Body of pancreas (tissue), 4 donors: ENCODE results near the gene ALG12.

ENCODE experiments used
- POLR2A ChIP-seq, 3 donors: fragments of 450-650 bp; IDR thresholded peaks; one replicate each; pipeline ENCODE4 v1.6.1; 2016; ENCODE audit warnings: antibody characterized with exemption in 3 of 3, mild to moderate bottlenecking in 2 of 3
- TF ChIP-seq, protein P1 (sequence below), 7 experiments: fragments of 450-650 bp in 4 of 7; fragments of 200-600 bp in 3 of 7; sonication (generic) in 3 of 7; IDR thresholded peaks; one replicate each; pipeline ENCODE4 v1.5.1; 2016 to 2019; ENCODE audit warnings: antibody characterized with exemption in 7 of 7

DNA sequence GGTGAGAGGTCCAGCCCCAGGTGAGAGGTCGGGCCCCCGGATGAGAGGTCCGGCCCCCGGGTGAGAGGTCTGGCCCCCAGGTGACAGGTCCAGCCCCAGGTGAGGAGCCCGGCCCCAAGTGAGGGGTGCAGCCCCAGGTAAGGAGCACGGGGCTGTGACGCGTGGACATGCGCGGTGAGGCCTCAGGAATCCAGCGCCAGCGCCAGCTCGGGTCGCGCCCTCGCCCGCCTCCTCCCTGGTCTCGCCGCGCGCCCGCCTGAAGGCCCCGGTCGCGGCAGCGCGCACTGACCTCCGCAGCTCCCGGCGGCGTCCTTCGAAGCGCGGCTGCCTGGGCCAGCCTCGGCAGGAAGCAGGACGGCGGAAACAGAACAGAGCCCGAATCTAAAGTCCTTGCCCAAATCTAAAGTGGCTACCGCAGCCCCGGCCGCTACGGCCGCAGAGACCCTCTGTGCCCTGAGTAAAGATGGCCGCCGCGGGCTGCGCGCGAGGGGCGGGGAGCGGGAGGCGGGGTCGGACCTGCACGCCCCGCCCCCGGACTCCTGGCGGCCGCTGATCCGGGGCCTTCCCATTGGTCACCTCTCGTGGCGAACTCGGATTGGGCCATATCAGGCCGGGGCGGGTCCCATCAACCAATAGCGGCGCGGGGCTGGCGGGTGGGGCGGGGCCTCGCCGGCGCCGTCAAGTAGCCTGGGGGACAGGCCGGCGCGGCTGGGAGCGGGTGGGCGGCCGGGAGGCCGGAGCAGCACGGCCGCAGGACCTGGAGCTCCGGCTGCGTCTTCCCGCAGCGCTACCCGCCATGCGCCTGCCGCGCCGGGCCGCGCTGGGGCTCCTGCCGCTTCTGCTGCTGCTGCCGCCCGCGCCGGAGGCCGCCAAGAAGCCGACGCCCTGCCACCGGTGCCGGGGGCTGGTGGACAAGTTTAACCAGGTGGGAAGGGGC is at the start of gene ALG12, which contains the start of gene CRELD2:
- peak; percentile 60 to 89 (median 61) for TF ChIP-seq POLR2A (IDR thresholded peaks at IDR 0.05)
- TF ChIP-seq, protein P1, sequence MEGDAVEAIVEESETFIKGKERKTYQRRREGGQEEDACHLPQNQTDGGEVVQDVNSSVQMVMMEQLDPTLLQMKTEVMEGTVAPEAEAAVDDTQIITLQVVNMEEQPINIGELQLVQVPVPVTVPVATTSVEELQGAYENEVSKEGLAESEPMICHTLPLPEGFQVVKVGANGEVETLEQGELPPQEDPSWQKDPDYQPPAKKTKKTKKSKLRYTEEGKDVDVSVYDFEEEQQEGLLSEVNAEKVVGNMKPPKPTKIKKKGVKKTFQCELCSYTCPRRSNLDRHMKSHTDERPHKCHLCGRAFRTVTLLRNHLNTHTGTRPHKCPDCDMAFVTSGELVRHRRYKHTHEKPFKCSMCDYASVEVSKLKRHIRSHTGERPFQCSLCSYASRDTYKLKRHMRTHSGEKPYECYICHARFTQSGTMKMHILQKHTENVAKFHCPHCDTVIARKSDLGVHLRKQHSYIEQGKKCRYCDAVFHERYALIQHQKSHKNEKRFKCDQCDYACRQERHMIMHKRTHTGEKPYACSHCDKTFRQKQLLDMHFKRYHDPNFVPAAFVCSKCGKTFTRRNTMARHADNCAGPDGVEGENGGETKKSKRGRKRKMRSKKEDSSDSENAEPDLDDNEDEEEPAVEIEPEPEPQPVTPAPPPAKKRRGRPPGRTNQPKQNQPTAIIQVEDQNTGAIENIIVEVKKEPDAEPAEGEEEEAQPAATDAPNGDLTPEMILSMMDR (IDR thresholded peaks at IDR 0.05): peak in 2 of 7 experiments; percentile 13 to 24
